Measurements from ENCODE around the gene FCHSD1.

DNA sequence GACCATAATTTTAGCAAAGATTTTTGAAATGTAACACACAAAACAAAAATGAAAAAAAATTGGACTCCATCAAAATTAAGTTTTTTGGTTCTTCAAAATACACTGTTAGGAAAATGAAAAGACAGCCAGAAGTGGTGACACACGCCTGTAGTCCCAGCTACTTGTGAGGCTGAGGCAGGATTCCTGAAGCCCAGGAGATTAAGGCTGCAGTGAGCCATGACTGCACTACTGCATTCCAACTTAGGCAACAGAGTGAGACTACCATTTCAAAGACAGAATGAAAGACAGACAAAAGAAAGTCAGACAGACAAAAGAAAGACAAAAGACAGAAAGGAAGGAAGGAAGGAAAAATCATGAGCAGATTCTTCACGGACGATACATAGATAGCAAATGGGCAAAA, 39.9 kb downstream of the FCHSD1 start:
- TF ChIP-seq CTCF (conservative IDR thresholded peaks at IDR 0.05; ENCODE audit: low read length) (no peak), EZH2phosphoT487 (IDR thresholded peaks at IDR 0.05; ENCODE audit: borderline replicate concordance) (no peak)

Measured in Loucy (cell line).